Neural cell (in vitro differentiated cells): ENCODE data around the gene EAPP. TPM values are rescaled to one million over a fixed set of nuclear protein-coding genes. Genes with fewer than 3 reads are reported as not detected.
"Not testable (repeated sequence)": the region's sequence is repeated elsewhere in the genome, so short reads cannot be mapped to it uniquely, and the experiment has no call there.

Source experiments
- H2AFZ ChIP-seq: fragments of 200-600, 300-800 bp; sonication (generic), shearing (Covaris generic); 2 replicates; pipeline ENCODE4 v1.6.0; 2014; ENCODE audit warnings: low read depth, mild to moderate bottlenecking, antibody characterized with exemption, low read length, moderate library complexity
- H3F3A ChIP-seq: fragments of 200-600 bp; shearing (Covaris generic); 2 replicates; pipeline ENCODE4 v1.6.1; 2016; ENCODE audit warnings: mild to moderate bottlenecking, moderate library complexity, mixed read lengths, antibody characterized with exemption, low read length; ENCODE audit not compliant: insufficient read depth, poor library complexity, severe bottlenecking
- H3K27ac ChIP-seq: fragments of 200-600, 300-800 bp; sonication (generic), shearing (Covaris generic); 2 replicates; pipeline ENCODE4 v1.5.1; 2014; ENCODE audit warnings: mild to moderate bottlenecking, low read length, moderate library complexity
- H3K27me3 ChIP-seq: fragments of 300-800, 200-600 bp; sonication (generic), shearing (Covaris generic); 2 replicates; pipeline ENCODE4 v1.6.0; 2014; ENCODE audit warnings: mild to moderate bottlenecking, low read depth, low read length, moderate library complexity; ENCODE audit not compliant: insufficient read depth
- H3K36me3 ChIP-seq: fragments of 300-800, 200-600 bp; sonication (generic), shearing (Covaris generic); 2 replicates; pipeline ENCODE4 v1.5.1; 2014; ENCODE audit warnings: mild to moderate bottlenecking, antibody characterized with exemption, low read length, moderate library complexity; ENCODE audit not compliant: insufficient read depth
- H3K4me2 ChIP-seq: fragments of 300-800, 200-600 bp; sonication (generic), shearing (Covaris generic); 2 replicates; pipeline ENCODE4 v1.6.0; 2014; ENCODE audit warnings: mild to moderate bottlenecking, low read length
- H3K4me3 ChIP-seq: fragments of 300-800, 200-600 bp; sonication (generic), shearing (Covaris generic); 2 replicates; pipeline ENCODE4 v1.5.1; 2014; ENCODE audit warnings: mild to moderate bottlenecking, low read length, moderate library complexity
- H3K79me2 ChIP-seq: fragments of 200-600 bp; shearing (Covaris generic); replicated peaks from 2 replicates; pipeline ENCODE4 v1.6.0; 2014; ENCODE audit warnings: mild to moderate bottlenecking, low read length, moderate library complexity; ENCODE audit not compliant: insufficient read depth
- H3K9ac ChIP-seq: fragments of 300-800, 200-600 bp; sonication (generic), shearing (Covaris generic); 2 replicates; pipeline ENCODE4 v1.6.1; 2016; ENCODE audit warnings: mild to moderate bottlenecking, low read length, mixed read lengths
- H3K9me2 ChIP-seq: fragments of 200-600 bp; shearing (Covaris generic); 2 replicates; pipeline ENCODE4 v1.6.1; 2016; ENCODE audit warnings: mild to moderate bottlenecking, low read length, mixed read lengths; ENCODE audit not compliant: insufficient read depth
- H3K9me3 ChIP-seq: fragments of 200-600, 300-800 bp; sonication (generic), shearing (Covaris generic); 2 replicates; pipeline ENCODE4 v1.6.1; 2016; ENCODE audit warnings: mild to moderate bottlenecking, mixed run types, low read length, moderate library complexity, mixed read lengths
- H4K20me1 ChIP-seq: fragments of 200-600 bp; shearing (Covaris generic); 2 replicates; pipeline ENCODE4 v1.6.1; 2016; ENCODE audit warnings: mild to moderate bottlenecking, mixed run types; ENCODE audit not compliant: insufficient read depth
- EP300 ChIP-seq: fragments of 450-650 bp; conservative IDR thresholded peaks from 2 replicates; pipeline ENCODE4 v1.6.1; 2014; ENCODE audit warnings: antibody characterized with exemption, mild to moderate bottlenecking, moderate library complexity; ENCODE audit not compliant: poor library complexity, severe bottlenecking
- EZH2 ChIP-seq: fragments of 200-600, 300-800 bp; shearing (Covaris generic), sonication (generic); IDR thresholded peaks from 2 replicates; pipeline ENCODE4 v1.6.1; 2014; ENCODE audit warnings: antibody characterized with exemption, low read length, borderline replicate concordance, mild to moderate bottlenecking; ENCODE audit not compliant: insufficient read depth, poor library complexity, severe bottlenecking
- MXI1 ChIP-seq: fragments of 450-650 bp; conservative IDR thresholded peaks from 2 replicates; pipeline ENCODE4 v1.6.1; 2014; ENCODE audit warnings: antibody characterized with exemption, mild to moderate bottlenecking; ENCODE audit not compliant: poor library complexity, severe bottlenecking
- POLR2AphosphoS5 ChIP-seq: IDR thresholded peaks from 2 replicates; pipeline ENCODE4 v1.6.1; 2012
- RAD21 ChIP-seq: fragments of 450-650 bp; conservative IDR thresholded peaks from 2 replicates; pipeline ENCODE4 v1.6.1; 2014; ENCODE audit warnings: antibody characterized with exemption, mild to moderate bottlenecking, moderate library complexity
- SMC3 ChIP-seq: fragments of 450-650 bp; conservative IDR thresholded peaks from 2 replicates; pipeline ENCODE4 v1.6.1; 2014; ENCODE audit warnings: antibody characterized with exemption, mild to moderate bottlenecking, moderate library complexity; ENCODE audit not compliant: poor library complexity
- TAF1 ChIP-seq: IDR thresholded peaks from 2 replicates; pipeline ENCODE4 v1.6.1; 2012; ENCODE audit warnings: low read depth
- polyA plus RNA-seq: library from polyadenylated mRNA; depleted of rRNA; stranded (reverse); fragments of >200 nt; gene quantifications from 2 replicates; pipeline ENCODE4 v1.2.3, GENCODE V29; 2014
- TF ChIP-seq, protein P1 (sequence below): IDR thresholded peaks from 2 replicates; pipeline ENCODE4 v1.6.1; 2012; ENCODE audit warnings: borderline replicate concordance
- TF ChIP-seq, protein P2 (sequence below): fragments of 450-650 bp; IDR thresholded peaks from 2 replicates; pipeline ENCODE4 v1.5.1; 2014; ENCODE audit warnings: antibody characterized with exemption, mild to moderate bottlenecking, moderate library complexity; ENCODE audit not compliant: poor library complexity, severe bottlenecking

The EAPP gene
- polyA plus RNA-seq, 1 donor from 2014 or later = 112 TPM

- TF ChIP-seq POLR2AphosphoS5 (no peak), SMC3 (no peak)
- Histone ChIP-seq H4K20me1 (no peaks in the 10 kb centered on the region), H3K79me2 (no peaks in the 10 kb centered on the region), H3K27ac (no peak overlapping the region), H3K9me2 (no peaks in the 10 kb centered on the region), H3K27me3 (no peaks in the 10 kb centered on the region), H3K9me3 (no peaks in the 10 kb centered on the region), H3K9ac (no peak overlapping the region), H2AFZ (no peak overlapping the region), H3K4me3 (no peak overlapping the region), H3F3A (no peaks in the 10 kb centered on the region), H3K4me2 (no peak overlapping the region), H3K36me3 (peaks cover 8% of the 10 kb centered on the region)
These were observed 29.3 kb upstream of the EAPP start for GRCh38 chr14:34568803-34569202.

DNA sequence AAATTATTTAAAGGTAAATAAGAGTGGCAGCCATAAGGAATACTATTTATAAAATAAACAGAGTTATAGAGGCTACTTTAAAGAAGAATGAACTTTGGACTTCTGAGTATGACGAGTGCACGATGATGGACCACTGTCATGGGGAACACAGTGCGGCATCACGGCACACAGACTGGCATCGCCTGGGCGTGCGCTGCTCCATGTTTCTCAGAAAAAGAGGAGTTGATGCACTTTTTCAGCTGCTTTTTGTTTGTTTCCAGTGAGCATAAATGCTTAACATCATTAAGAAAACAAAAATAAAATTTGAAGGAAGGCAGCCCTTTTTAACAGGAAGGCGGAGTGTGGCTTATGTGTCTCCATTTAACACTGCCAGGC is 23.3 kb upstream of the EAPP start:
- Histone ChIP-seq H4K20me1 (no peaks in the 10 kb centered on the region), H3K27ac (no peak overlapping the region), H3K4me2 (no peak overlapping the region), H3K27me3 (no peaks in the 10 kb centered on the region), H3F3A (no peaks in the 10 kb centered on the region), H3K9me2 (no peaks in the 10 kb centered on the region), H3K36me3 (peaks cover 8% of the 10 kb centered on the region), H3K9ac (no peak overlapping the region), H3K4me3 (no peak overlapping the region), H3K9me3 (no peaks in the 10 kb centered on the region), H2AFZ (no peak overlapping the region), H3K79me2 (no peaks in the 10 kb centered on the region)
- no peak for TF ChIP-seq EP300
- no peak for TF ChIP-seq TAF1
- TF ChIP-seq, protein P1, sequence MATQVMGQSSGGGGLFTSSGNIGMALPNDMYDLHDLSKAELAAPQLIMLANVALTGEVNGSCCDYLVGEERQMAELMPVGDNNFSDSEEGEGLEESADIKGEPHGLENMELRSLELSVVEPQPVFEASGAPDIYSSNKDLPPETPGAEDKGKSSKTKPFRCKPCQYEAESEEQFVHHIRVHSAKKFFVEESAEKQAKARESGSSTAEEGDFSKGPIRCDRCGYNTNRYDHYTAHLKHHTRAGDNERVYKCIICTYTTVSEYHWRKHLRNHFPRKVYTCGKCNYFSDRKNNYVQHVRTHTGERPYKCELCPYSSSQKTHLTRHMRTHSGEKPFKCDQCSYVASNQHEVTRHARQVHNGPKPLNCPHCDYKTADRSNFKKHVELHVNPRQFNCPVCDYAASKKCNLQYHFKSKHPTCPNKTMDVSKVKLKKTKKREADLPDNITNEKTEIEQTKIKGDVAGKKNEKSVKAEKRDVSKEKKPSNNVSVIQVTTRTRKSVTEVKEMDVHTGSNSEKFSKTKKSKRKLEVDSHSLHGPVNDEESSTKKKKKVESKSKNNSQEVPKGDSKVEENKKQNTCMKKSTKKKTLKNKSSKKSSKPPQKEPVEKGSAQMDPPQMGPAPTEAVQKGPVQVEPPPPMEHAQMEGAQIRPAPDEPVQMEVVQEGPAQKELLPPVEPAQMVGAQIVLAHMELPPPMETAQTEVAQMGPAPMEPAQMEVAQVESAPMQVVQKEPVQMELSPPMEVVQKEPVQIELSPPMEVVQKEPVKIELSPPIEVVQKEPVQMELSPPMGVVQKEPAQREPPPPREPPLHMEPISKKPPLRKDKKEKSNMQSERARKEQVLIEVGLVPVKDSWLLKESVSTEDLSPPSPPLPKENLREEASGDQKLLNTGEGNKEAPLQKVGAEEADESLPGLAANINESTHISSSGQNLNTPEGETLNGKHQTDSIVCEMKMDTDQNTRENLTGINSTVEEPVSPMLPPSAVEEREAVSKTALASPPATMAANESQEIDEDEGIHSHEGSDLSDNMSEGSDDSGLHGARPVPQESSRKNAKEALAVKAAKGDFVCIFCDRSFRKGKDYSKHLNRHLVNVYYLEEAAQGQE = no peak
- TF ChIP-seq RAD21 = no peak
- TF ChIP-seq, protein P2, sequence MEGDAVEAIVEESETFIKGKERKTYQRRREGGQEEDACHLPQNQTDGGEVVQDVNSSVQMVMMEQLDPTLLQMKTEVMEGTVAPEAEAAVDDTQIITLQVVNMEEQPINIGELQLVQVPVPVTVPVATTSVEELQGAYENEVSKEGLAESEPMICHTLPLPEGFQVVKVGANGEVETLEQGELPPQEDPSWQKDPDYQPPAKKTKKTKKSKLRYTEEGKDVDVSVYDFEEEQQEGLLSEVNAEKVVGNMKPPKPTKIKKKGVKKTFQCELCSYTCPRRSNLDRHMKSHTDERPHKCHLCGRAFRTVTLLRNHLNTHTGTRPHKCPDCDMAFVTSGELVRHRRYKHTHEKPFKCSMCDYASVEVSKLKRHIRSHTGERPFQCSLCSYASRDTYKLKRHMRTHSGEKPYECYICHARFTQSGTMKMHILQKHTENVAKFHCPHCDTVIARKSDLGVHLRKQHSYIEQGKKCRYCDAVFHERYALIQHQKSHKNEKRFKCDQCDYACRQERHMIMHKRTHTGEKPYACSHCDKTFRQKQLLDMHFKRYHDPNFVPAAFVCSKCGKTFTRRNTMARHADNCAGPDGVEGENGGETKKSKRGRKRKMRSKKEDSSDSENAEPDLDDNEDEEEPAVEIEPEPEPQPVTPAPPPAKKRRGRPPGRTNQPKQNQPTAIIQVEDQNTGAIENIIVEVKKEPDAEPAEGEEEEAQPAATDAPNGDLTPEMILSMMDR = no peak
- no peak for TF ChIP-seq POLR2AphosphoS5
- TF ChIP-seq MXI1 = no peak
- TF ChIP-seq EZH2 = no peak
- no peak for TF ChIP-seq SMC3

DNA sequence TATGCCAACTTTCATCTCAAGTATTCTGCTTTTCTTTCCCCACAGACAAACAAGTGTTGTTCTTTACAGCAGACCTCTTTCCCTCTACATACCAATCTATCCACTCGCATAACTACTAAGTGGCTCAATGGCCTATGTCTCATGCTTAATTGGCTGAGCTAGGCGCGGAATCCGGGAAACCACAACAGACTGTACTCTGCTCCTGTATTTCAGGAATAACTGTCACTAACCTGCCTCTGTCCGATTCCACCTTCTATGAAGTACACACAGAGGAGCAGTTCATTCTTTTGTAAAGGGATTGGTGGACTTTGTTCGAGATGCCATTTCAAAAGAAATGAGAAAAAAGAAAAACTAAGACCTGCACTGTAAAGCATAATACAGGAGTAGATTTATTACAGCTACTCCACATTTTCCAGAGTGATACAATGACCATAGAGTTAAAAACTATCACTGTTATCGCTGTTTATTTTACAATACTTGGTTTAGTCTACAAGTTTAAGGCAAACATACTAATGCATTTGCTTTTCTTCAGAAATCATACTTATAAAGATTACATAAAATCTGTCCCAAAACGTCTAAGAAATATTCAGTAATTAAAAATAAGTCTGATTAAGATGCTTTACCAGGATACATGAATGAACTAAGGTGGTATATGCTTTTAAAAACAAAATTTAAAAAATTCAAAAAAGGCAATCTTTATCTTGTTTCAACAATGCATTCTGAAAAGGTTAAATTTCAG is 22.7 kb upstream of the EAPP start:
- not testable (repeated sequence) for H3K9me2 ChIP-seq, H3K27ac ChIP-seq, H3K4me3 ChIP-seq, H4K20me1 ChIP-seq, H3F3A ChIP-seq, H3K9me3 ChIP-seq, H3K4me2 ChIP-seq, H3K27me3 ChIP-seq, H3K36me3 ChIP-seq, H3K79me2 ChIP-seq, H3K9ac ChIP-seq, H2AFZ ChIP-seq

GRCh38 chr14:34556498-34556829 is 17.0 kb upstream of the EAPP start:
- not testable (repeated sequence) for H3K4me3 ChIP-seq, H3K9me3 ChIP-seq, H4K20me1 ChIP-seq, H3K27me3 ChIP-seq, H3K9me2 ChIP-seq, H3K9ac ChIP-seq, H3K36me3 ChIP-seq, H3K27ac ChIP-seq, H3F3A ChIP-seq, H3K4me2 ChIP-seq, H2AFZ ChIP-seq, H3K79me2 ChIP-seq
